PC-9 (cell line): Measurements from ENCODE around the gene KCNE1. TPM values are rescaled to one million over a fixed set of nuclear protein-coding genes. Genes with fewer than 3 reads are reported as not detected.

ENCODE experiments used
- BruUV-seq: library from RNA; stranded (reverse); fragments of 400-500 nt; replicated peaks from 2 replicates; lab custom pipeline; 2021; lab: Mats Ljungman, UMichigan
- CTCF ChIA-PET: fragments of 300-600 bp; sonication (Branson Sonifier 250); formaldehyde crosslinking; loops from one replicate; lab custom pipeline; 2022; ENCODE audit warnings: antibody characterized with exemption; lab: Charles Lee
- POLR2A ChIA-PET: fragments of 300-600 bp; sonication (Branson Sonifier 250); formaldehyde crosslinking; loops from one replicate; lab custom pipeline; 2022; ENCODE audit warnings: antibody characterized with exemption; ENCODE audit not compliant: unreplicated experiment; lab: Charles Lee
- DNase-seq, 2 experiments: peaks; one replicate each; pipeline versions ENCODE4 v3.0.0 to v3.0.0-alpha.2; 2015 to 2022; ENCODE audit warnings: mixed read lengths in 1 of 2
- H2AFZ ChIP-seq: fragments of 200-600 bp; sonication (generic); 2 replicates; pipeline ENCODE4 v1.8.1; 2017; ENCODE audit warnings: antibody characterized with exemption
- H3F3A ChIP-seq: fragments of 200-600 bp; sonication (generic); 2 replicates; pipeline ENCODE4 v1.8.1; 2017; ENCODE audit warnings: antibody characterized with exemption, mild to moderate bottlenecking, low read depth; ENCODE audit not compliant: insufficient read depth
- H3K27ac ChIP-seq: fragments of 200-600 bp; sonication (generic); 2 replicates; pipeline ENCODE4 v1.6.1; 2016; ENCODE audit warnings: mixed run types
- H3K27me3 ChIP-seq: fragments of 200-600 bp; sonication (generic); 2 replicates; pipeline ENCODE4 v1.6.1; 2016; ENCODE audit warnings: low read depth, mixed run types; ENCODE audit not compliant: insufficient read depth
- H3K36me3 ChIP-seq: fragments of 200-600 bp; sonication (generic); 2 replicates; pipeline ENCODE4 v1.6.1; 2016; ENCODE audit warnings: low read depth, mixed run types
- H3K4me1 ChIP-seq: fragments of 200-600 bp; sonication (generic); replicated peaks from 2 replicates; pipeline ENCODE4 v1.6.1; 2016; ENCODE audit warnings: mixed run types; ENCODE audit not compliant: insufficient read depth
- H3K4me2 ChIP-seq: fragments of 200-600 bp; sonication (generic); 2 replicates; pipeline ENCODE4 v1.6.1; 2017; ENCODE audit warnings: mixed run types
- H3K4me3 ChIP-seq: fragments of 200-600 bp; sonication (generic); 2 replicates; pipeline ENCODE4 v1.6.1; 2016; ENCODE audit warnings: mixed run types
- H3K79me2 ChIP-seq: fragments of 200-600 bp; sonication (generic); 2 replicates; pipeline ENCODE4 v1.6.1; 2017; ENCODE audit warnings: low read depth, mixed run types
- H3K9me2 ChIP-seq: fragments of 200-600 bp; sonication (generic); 2 replicates; pipeline ENCODE4 v1.8.1; 2017; ENCODE audit warnings: mild to moderate bottlenecking; ENCODE audit not compliant: insufficient read depth
- H3K9me3 ChIP-seq: fragments of 200-600 bp; sonication (generic); 2 replicates; pipeline ENCODE4 v1.8.1; 2016; ENCODE audit warnings: low read depth; ENCODE audit not compliant: insufficient read depth
- H4K20me1 ChIP-seq: fragments of 200-600 bp; sonication (generic); 2 replicates; pipeline ENCODE4 v1.8.1; 2017; ENCODE audit not compliant: insufficient read depth
- EZH2 ChIP-seq: fragments of 200-600 bp; sonication (generic); IDR thresholded peaks from 2 replicates; pipeline ENCODE4 v1.8.0; 2017; ENCODE audit warnings: antibody characterized with exemption, low read depth
- intact Hi-C: fragments of 100-400 bp; cut with micrococcal nuclease; formaldehyde crosslinking; loops from one replicate; pipeline ENCODE4 v1.10.0; 2022; ENCODE audit not compliant: unreplicated experiment
- total RNA-seq: library from RNA; stranded (reverse); gene quantifications from 2 replicates; pipeline ENCODE4 v1.2.3, GENCODE V29; 2021
- TF ChIP-seq, protein P1 (sequence below): fragments of 200-600 bp; sonication (generic); conservative IDR thresholded peaks from 2 replicates; pipeline ENCODE4 v1.6.1; 2017; ENCODE audit warnings: mixed run types, antibody characterized with exemption, mild to moderate bottlenecking, moderate library complexity

The KCNE1 gene
- total RNA-seq, 1 experiment from 2014 or later: 0.31 TPM

DNA sequence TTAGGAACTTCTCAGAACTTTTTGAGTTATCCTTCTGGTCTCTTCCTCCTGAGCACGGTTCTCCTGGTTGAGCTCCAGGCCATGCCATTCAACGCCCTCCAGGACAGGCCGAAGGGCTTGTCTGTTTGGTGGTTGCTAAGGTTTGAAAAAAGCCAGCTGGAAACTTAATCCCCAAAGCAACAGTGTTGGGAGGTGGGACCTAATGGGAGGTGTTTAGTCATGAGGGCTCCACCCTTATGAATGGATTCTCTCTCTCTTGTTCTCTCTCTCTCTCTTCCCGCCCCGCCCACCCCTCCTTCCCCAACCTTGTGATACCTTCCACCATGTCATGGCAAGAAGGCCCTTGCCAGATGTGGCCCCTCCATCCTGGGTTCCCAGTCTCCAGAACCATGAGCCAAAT is 829 bp downstream of the KCNE1 start:
- no TSS peak for BruUV-seq
- peak in 1 of 2 experiments; percentile 21 for DNase-seq
- no peaks in the 10 kb centered on the region for H4K20me1 ChIP-seq
- no peaks in the 10 kb centered on the region for H3F3A ChIP-seq
- no peaks in the 10 kb centered on the region for H3K36me3 ChIP-seq
- H3K4me2 ChIP-seq: no peak overlapping the region
- TF ChIP-seq, protein P1, sequence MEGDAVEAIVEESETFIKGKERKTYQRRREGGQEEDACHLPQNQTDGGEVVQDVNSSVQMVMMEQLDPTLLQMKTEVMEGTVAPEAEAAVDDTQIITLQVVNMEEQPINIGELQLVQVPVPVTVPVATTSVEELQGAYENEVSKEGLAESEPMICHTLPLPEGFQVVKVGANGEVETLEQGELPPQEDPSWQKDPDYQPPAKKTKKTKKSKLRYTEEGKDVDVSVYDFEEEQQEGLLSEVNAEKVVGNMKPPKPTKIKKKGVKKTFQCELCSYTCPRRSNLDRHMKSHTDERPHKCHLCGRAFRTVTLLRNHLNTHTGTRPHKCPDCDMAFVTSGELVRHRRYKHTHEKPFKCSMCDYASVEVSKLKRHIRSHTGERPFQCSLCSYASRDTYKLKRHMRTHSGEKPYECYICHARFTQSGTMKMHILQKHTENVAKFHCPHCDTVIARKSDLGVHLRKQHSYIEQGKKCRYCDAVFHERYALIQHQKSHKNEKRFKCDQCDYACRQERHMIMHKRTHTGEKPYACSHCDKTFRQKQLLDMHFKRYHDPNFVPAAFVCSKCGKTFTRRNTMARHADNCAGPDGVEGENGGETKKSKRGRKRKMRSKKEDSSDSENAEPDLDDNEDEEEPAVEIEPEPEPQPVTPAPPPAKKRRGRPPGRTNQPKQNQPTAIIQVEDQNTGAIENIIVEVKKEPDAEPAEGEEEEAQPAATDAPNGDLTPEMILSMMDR: no peak
- TF ChIP-seq EZH2: no peak
- H3K27ac ChIP-seq: no peak overlapping the region
- ChIA-PET CTCF (interaction anchor here (0.7 to 1.9 kb wide), 2 partner anchors 92 to 129 kb away, joined by 3 to 7 read pairs; no protein-coding TSS in a partner anchor), POLR2A (interaction anchor here (1.0 kb wide), 1 partner anchor 16 kb away, joined by 4 read pairs; no protein-coding TSS in a partner anchor)
- H3K27me3 ChIP-seq: no peaks in the 10 kb centered on the region
- H2AFZ ChIP-seq: no peak overlapping the region
- H3K4me1 ChIP-seq: 0 out of 2 replicates have a peak, but pooled peaks cover 3% of the 10 kb centered on the region
- intact Hi-C loops: loop anchor here (2.0 kb wide), 1 partner anchor 72 kb away; no protein-coding TSS in a partner anchor
- no peak overlapping the region for H3K4me3 ChIP-seq
- H3K9me2 ChIP-seq: no peaks in the 10 kb centered on the region
- no peaks in the 10 kb centered on the region for H3K79me2 ChIP-seq
- no peaks in the 10 kb centered on the region for H3K9me3 ChIP-seq

DNA sequence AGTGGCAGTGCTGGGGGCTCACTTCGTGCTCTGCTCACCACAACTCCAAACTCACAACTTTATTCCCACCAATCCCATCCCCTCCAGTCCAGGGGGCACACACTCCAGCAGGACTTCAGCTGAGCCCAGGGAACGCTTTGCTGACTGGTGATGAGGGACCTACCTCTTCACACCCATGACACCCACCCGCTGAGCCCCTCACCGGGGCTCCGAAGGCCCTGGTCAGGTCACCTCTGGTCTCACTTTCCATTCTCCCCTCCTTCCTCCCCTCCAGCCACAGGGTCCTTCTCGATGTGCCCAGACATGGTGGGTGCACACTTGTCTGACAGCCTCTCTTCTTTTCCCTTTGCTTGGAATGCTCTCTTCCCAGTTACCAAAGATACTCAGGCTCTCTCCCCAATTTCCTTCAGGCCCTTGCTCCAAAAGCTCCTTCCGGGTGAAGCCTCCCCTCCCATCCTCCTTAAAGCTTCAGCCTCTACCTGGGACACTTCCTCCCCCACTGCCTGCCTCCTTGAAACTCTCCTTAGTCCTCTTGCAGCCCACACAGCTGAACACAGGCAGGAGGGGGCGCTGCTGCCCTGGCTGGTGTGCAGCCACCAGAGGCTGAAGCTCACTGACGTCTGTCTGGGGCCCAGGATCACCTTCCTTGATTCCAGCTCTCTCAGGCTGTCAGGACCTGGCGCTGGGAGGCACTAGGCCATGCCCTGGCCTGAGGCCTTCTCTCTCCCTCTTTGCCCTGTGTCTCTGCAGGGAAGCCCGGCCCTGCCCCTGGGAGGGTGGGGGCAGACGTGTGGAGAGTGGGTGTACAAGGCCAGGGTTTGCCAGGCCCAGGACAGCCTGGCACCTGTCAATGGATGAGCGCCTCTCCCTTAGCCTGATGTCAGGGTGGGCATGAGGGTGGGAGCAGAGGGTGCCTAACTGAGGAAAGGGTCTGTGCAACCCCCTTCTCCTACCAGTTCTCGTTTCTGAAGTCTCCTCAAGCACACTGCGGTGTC is 1.6 kb downstream of the KCNE1 start:
- Histone ChIP-seq H3K79me2 (no peaks in the 10 kb centered on the region), H3K4me2 (no peak overlapping the region), H3K27me3 (no peaks in the 10 kb centered on the region), H2AFZ (no peak overlapping the region), H3K9me2 (no peaks in the 10 kb centered on the region), H3K4me3 (no peak overlapping the region), H3K9me3 (no peaks in the 10 kb centered on the region), H3K4me1 (0 out of 2 replicates have a peak, but pooled peaks cover 3% of the 10 kb centered on the region), H4K20me1 (no peaks in the 10 kb centered on the region), H3F3A (no peaks in the 10 kb centered on the region), H3K36me3 (no peaks in the 10 kb centered on the region), H3K27ac (no peak overlapping the region)
- BruUV-seq: no TSS peak
- ChIA-PET CTCF (interaction anchor here (0.6 to 1.9 kb wide), 3 partner anchors 93 to 173 kb away, joined by 3 to 7 read pairs (median 3); no protein-coding TSS in a partner anchor), POLR2A (interaction anchor here (1.0 kb wide), 1 partner anchor 16 kb away, joined by 4 read pairs; no protein-coding TSS in a partner anchor)
- peak; percentile 56 to 57 for DNase-seq
- intact Hi-C loops: loop anchor here (1.0 to 2.0 kb wide), 2 partner anchors 72 to 93 kb away; no protein-coding TSS in a partner anchor
- TF ChIP-seq, protein P1: peak; percentile 73
- no peak for TF ChIP-seq EZH2

DNA sequence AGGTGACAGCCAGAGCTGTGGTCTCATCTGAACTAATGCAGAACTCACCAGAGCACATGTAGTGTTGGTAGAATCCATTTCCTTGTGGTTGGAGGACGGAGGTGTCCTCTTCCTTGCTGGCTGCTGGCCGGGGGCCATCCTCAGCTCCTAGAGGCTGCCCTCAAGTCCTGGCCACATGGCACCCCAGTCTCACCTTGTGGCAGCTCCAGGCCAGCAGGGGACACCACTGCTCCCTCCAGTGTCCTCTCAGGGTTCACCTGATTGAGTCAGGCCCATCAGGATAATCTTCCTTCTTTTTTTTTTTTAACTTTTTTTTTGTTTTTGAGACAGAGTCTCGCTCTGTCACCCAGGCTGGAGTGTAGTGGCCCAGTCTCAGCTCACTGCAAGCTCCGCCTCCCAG is 2.9 kb downstream of the KCNE1 start:
- ChIA-PET CTCF (no interaction called here), POLR2A (no interaction called here)
- no TSS peak for BruUV-seq

More for the DNA sequence above, 2.9 kb downstream of the KCNE1 start:
- no peaks in the 10 kb centered on the region for H3K27me3 ChIP-seq
- no peak for TF ChIP-seq EZH2
- TF ChIP-seq, protein P1: no peak
- no peak overlapping the region for H3K4me2 ChIP-seq
- H3K4me3 ChIP-seq: no peak overlapping the region
- intact Hi-C loops: no loop called here
- H4K20me1 ChIP-seq: no peaks in the 10 kb centered on the region
- H3F3A ChIP-seq: no peaks in the 10 kb centered on the region
- no peak overlapping the region for H3K27ac ChIP-seq
- 0 out of 2 replicates have a peak, but pooled peaks cover 3% of the 10 kb centered on the region for H3K4me1 ChIP-seq
- H3K79me2 ChIP-seq: no peaks in the 10 kb centered on the region
- no peak for DNase-seq
- no peaks in the 10 kb centered on the region for H3K9me2 ChIP-seq
- no peaks in the 10 kb centered on the region for H3K36me3 ChIP-seq
- no peak overlapping the region for H2AFZ ChIP-seq
- no peaks in the 10 kb centered on the region for H3K9me3 ChIP-seq
